Measurements from ENCODE around the gene TFB1M.

DNA sequence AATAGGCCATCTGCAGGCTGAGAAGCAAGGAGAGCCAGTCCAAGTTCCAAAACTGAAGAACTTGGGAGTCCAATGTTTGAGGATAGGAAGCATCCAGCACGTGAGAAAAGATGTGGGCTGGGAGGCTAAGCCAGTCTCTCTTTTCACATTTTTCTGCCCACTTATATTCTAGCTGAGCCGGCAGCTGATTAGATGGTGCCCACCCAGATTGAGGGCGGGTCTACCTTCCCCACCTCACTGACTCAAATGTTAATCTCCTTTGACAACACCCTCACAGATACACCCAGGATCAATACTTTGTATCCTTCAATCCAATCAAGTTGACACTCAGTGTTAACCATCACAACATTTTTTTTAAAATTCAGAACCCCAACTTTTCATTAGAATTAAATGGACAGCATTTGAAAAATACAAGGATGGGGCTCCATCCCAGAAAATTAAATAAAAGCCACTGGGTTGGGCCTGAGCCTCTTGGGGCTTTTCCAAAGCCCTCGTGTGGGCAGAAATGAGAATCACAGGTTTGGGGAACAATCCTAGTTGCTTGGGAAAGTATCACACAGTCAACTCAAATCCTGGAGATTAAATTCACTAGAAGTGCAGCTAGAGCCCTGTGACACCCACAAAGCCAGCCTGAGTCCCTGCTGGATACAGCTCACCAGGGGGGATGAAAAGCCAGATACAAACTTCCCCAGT lies 48.3 kb downstream of the TFB1M start:
- TF ChIP-seq ZNF565 (CRISPR knock-in tag; conservative IDR thresholded peaks at IDR 0.05; ENCODE audit: low read depth): no peak
- no peak for TF ChIP-seq TCF4 (CRISPR knock-in tag; IDR thresholded peaks at IDR 0.05; ENCODE audit: borderline replicate concordance)
- TF ChIP-seq RARB (CRISPR knock-in tag; IDR thresholded peaks at IDR 0.05): no peak
- no peak for TF ChIP-seq PATZ1 (CRISPR knock-in tag; IDR thresholded peaks at IDR 0.05; ENCODE audit: borderline replicate concordance)
- TF ChIP-seq, protein P1, sequence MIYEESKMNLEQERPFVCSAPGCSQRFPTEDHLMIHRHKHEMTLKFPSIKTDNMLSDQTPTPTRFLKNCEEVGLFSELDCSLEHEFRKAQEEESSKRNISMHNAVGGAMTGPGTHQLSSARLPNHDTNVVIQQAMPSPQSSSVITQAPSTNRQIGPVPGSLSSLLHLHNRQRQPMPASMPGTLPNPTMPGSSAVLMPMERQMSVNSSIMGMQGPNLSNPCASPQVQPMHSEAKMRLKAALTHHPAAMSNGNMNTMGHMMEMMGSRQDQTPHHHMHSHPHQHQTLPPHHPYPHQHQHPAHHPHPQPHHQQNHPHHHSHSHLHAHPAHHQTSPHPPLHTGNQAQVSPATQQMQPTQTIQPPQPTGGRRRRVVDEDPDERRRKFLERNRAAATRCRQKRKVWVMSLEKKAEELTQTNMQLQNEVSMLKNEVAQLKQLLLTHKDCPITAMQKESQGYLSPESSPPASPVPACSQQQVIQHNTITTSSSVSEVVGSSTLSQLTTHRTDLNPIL (CRISPR knock-in tag; IDR thresholded peaks at IDR 0.05; ENCODE audit: low read depth): no peak
- TF ChIP-seq, protein P2, sequence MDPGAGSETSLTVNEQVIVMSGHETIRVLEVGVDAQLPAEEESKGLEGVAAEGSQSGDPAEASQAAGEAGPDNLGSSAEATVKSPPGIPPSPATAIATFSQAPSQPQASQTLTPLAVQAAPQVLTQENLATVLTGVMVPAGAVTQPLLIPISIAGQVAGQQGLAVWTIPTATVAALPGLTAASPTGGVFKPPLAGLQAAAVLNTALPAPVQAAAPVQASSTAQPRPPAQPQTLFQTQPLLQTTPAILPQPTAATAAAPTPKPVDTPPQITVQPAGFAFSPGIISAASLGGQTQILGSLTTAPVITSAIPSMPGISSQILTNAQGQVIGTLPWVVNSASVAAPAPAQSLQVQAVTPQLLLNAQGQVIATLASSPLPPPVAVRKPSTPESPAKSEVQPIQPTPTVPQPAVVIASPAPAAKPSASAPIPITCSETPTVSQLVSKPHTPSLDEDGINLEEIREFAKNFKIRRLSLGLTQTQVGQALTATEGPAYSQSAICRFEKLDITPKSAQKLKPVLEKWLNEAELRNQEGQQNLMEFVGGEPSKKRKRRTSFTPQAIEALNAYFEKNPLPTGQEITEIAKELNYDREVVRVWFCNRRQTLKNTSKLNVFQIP (CRISPR knock-in tag; IDR thresholded peaks at IDR 0.05; ENCODE audit: borderline replicate concordance, low read depth): no peak
- TF ChIP-seq ISL1 (CRISPR knock-in tag; IDR thresholded peaks at IDR 0.05): no peak
